Mesenchymal stem cell (in vitro differentiated cells and primary cell): ENCODE measurements around the gene NRAS.

Experiments
- DNase-seq: peaks from one replicate; pipeline ENCODE4 v3.0.0-alpha.2; 2013
- H2AFZ ChIP-seq: one replicate; pipeline ENCODE4 v1.6.1; 2013; ENCODE audit warnings: low read depth, mild to moderate bottlenecking, control low read depth, inconsistent platforms, low read length, moderate library complexity
- H2AK5ac ChIP-seq: 2 replicates; pipeline ENCODE4 v1.6.1; 2013; ENCODE audit warnings: low read length, moderate library complexity, mild to moderate bottlenecking, inconsistent platforms; ENCODE audit not compliant: severe bottlenecking
- H2BK120ac ChIP-seq: one replicate; pipeline ENCODE4 v1.6.1; 2013; ENCODE audit warnings: low read depth, mild to moderate bottlenecking, inconsistent platforms, low read length, moderate library complexity
- H2BK12ac ChIP-seq, 2 experiments: one replicate each; pipeline ENCODE4 v1.6.1; 2013; ENCODE audit warnings: inconsistent platforms in 2 of 2, low read length in 2 of 2, mild to moderate bottlenecking in 2 of 2, moderate library complexity in 2 of 2, control low read depth in 1 of 2
- H2BK15ac ChIP-seq: one replicate; pipeline ENCODE4 v1.6.1; 2013; ENCODE audit warnings: mild to moderate bottlenecking, low read depth, inconsistent platforms; ENCODE audit not compliant: poor library complexity, severe bottlenecking
- H2BK5ac ChIP-seq: 2 replicates; pipeline ENCODE4 v1.6.1; 2013; ENCODE audit warnings: low read depth, mild to moderate bottlenecking, low read length, control low read depth, inconsistent platforms; ENCODE audit not compliant: poor library complexity, severe bottlenecking
- H3K14ac ChIP-seq, 2 experiments: one replicate each; pipeline ENCODE4 v1.6.1; 2013; ENCODE audit warnings: inconsistent platforms in 2 of 2, low read length in 2 of 2, control low read depth in 1 of 2, mild to moderate bottlenecking in 1 of 2, moderate library complexity in 1 of 2
- H3K18ac ChIP-seq, 2 experiments: one replicate each; pipeline ENCODE4 v1.6.1; 2013; ENCODE audit warnings: inconsistent platforms in 2 of 2, low read length in 2 of 2, control low read depth in 1 of 2, low read depth in 1 of 2, mild to moderate bottlenecking in 1 of 2
- H3K23ac ChIP-seq, 2 experiments: one replicate each; pipeline ENCODE4 v1.6.1; 2013; ENCODE audit warnings: inconsistent platforms in 2 of 2, low read length in 2 of 2, mild to moderate bottlenecking in 2 of 2, moderate library complexity in 2 of 2, control low read depth in 1 of 2
- H3K27ac ChIP-seq: 2 replicates; pipeline ENCODE4 v1.5.1; 2013; ENCODE audit warnings: mild to moderate bottlenecking, moderate library complexity, low read length, control low read depth, inconsistent platforms; ENCODE audit not compliant: poor library complexity, severe bottlenecking
- H3K27me3 ChIP-seq, 2 experiments: 2 replicates each; pipeline versions ENCODE4 v1.6.1 to v1.7.0; 2013; ENCODE audit warnings: low read length in 2 of 2, mild to moderate bottlenecking in 2 of 2, moderate library complexity in 2 of 2, control low read depth in 1 of 2, inconsistent platforms in 1 of 2; ENCODE audit not compliant: control insufficient read depth in 1 of 2, insufficient read depth in 1 of 2
- H3K36me3 ChIP-seq, 2 experiments: 2 replicates each; pipeline versions ENCODE4 v1.6.1 to v1.7.0; 2013; ENCODE audit warnings: low read length in 2 of 2, control low read depth in 1 of 2, inconsistent platforms in 1 of 2, low read depth in 1 of 2, mild to moderate bottlenecking in 1 of 2; ENCODE audit not compliant: insufficient read depth in 2 of 2, control insufficient read depth in 1 of 2
- H3K4ac ChIP-seq, 2 experiments: one replicate each; pipeline ENCODE4 v1.6.1; 2013; ENCODE audit warnings: inconsistent platforms in 2 of 2, low read length in 2 of 2, mild to moderate bottlenecking in 2 of 2, moderate library complexity in 2 of 2, control low read depth in 1 of 2, low read depth in 1 of 2
- H3K4me1 ChIP-seq: 2 replicates; pipeline ENCODE4 v1.6.1; 2013; ENCODE audit warnings: low read depth, low read length, control low read depth; ENCODE audit not compliant: control insufficient read depth, insufficient read depth
- H3K4me2 ChIP-seq: 2 replicates; pipeline ENCODE4 v1.6.1; 2013; ENCODE audit warnings: low read length, mild to moderate bottlenecking, inconsistent platforms; ENCODE audit not compliant: poor library complexity, severe bottlenecking
- H3K4me3 ChIP-seq, 2 experiments: 2 replicates each; pipeline versions ENCODE4 v1.5.1 to v1.7.0; 2013; ENCODE audit warnings: low read length in 2 of 2, mild to moderate bottlenecking in 2 of 2, control low read depth in 1 of 2, low read depth in 1 of 2; ENCODE audit not compliant: insufficient read depth in 1 of 2
- H3K79me1 ChIP-seq: replicated peaks from 2 replicates; pipeline ENCODE4 v1.6.1; 2013; ENCODE audit warnings: mild to moderate bottlenecking, control low read depth, low read length, inconsistent platforms; ENCODE audit not compliant: poor library complexity, severe bottlenecking
- H3K9ac ChIP-seq: 2 replicates; pipeline ENCODE4 v1.7.0; 2013; ENCODE audit warnings: mild to moderate bottlenecking, low read length, moderate library complexity
- H3K9me3 ChIP-seq: 2 replicates; pipeline ENCODE4 v1.7.0; 2013; ENCODE audit warnings: mild to moderate bottlenecking, low read length; ENCODE audit not compliant: control insufficient read depth
- H4K8ac ChIP-seq: one replicate; pipeline ENCODE4 v1.6.1; 2013; ENCODE audit warnings: inconsistent platforms, mild to moderate bottlenecking, low read length, moderate library complexity
- H4K91ac ChIP-seq: one replicate; pipeline ENCODE4 v1.6.1; 2013; ENCODE audit warnings: mild to moderate bottlenecking, low read length, inconsistent platforms
- WGBS: methylation state at CpG from one replicate; pipeline ENCODE4 v1.1.7; 2013; ENCODE audit warnings: mixed read lengths; 5-methylcytosine and 5-hydroxymethylcytosine counted together

NRAS gene

GRCh38 chr1:114740331-114740730 lies 23.8 kb upstream of the NRAS start:
- no peak overlapping the region for H3K23ac ChIP-seq
- H3K4me1 ChIP-seq: peaks cover 2% of the 10 kb centered on the region
- peaks cover 12% of the 10 kb centered on the region for H3K79me1 ChIP-seq
- H3K4me2 ChIP-seq: no peak overlapping the region
- no peak overlapping the region for H2BK12ac ChIP-seq
- H3K18ac ChIP-seq: no peak overlapping the region
- H4K8ac ChIP-seq: no peak overlapping the region
- H3K27me3 ChIP-seq: no peaks in the 10 kb centered on the region
- DNase-seq: no peak
- H3K4me3 ChIP-seq: no peak overlapping the region
- no peak overlapping the region for H4K91ac ChIP-seq
- no peak overlapping the region for H3K14ac ChIP-seq
- H3K9me3 ChIP-seq: no peaks in the 10 kb centered on the region
- no peak overlapping the region for H3K4ac ChIP-seq
- no peak overlapping the region for H3K9ac ChIP-seq
- no peak overlapping the region for H2BK120ac ChIP-seq
- WGBS: no CpG with 5 or more reads among the region's 1 CpG
- H3K36me3 ChIP-seq: peaks cover 20 to 93% of the 10 kb centered on the region in 2 experiments
- H2BK5ac ChIP-seq: no peak overlapping the region
- H2AFZ ChIP-seq: no peak overlapping the region
- H3K27ac ChIP-seq: no peak overlapping the region
- H2AK5ac ChIP-seq: no peak overlapping the region
- no peak overlapping the region for H2BK15ac ChIP-seq

GRCh38 chr1:114737314-114737849 lies 20.8 kb upstream of the NRAS start:
- H2AK5ac ChIP-seq: no peak overlapping the region
- H3K36me3 ChIP-seq: peaks cover 18 to 95% of the 10 kb centered on the region in 2 experiments
- no peak overlapping the region for H3K14ac ChIP-seq
- no peak overlapping the region for H2BK120ac ChIP-seq
- H2BK5ac ChIP-seq: no peak overlapping the region
- no peak overlapping the region for H3K18ac ChIP-seq
- no peak overlapping the region for H2BK12ac ChIP-seq
- H4K8ac ChIP-seq: no peak overlapping the region
- H4K91ac ChIP-seq: no peak overlapping the region
- no peak overlapping the region for H2AFZ ChIP-seq
- H3K23ac ChIP-seq: no peak overlapping the region
- 94% methylated on average over 5 of the region's 6 CpGs for WGBS
- peaks cover 18% of the 10 kb centered on the region for H3K79me1 ChIP-seq
- no peak overlapping the region for H3K4me2 ChIP-seq
- no peak for DNase-seq
- no peak overlapping the region for H3K4me3 ChIP-seq
- H3K4ac ChIP-seq: no peak overlapping the region
- H3K9ac ChIP-seq: no peak overlapping the region
- no peaks in the 10 kb centered on the region for H3K9me3 ChIP-seq
- no peak overlapping the region for H3K27ac ChIP-seq
- H2BK15ac ChIP-seq: no peak overlapping the region
- no peaks in the 10 kb centered on the region for H3K4me1 ChIP-seq
- H3K27me3 ChIP-seq: no peaks in the 10 kb centered on the region

- Histone ChIP-seq H3K23ac (no peak overlapping the region), H3K14ac (no peak overlapping the region), H3K4ac (no peak overlapping the region), H2AK5ac (no peak overlapping the region), H3K18ac (no peak overlapping the region), H3K9me3 (no peaks in the 10 kb centered on the region), H4K8ac (no peak overlapping the region), H3K36me3 (peaks cover 19 to 95% of the 10 kb centered on the region in 2 experiments), H3K9ac (no peak overlapping the region), H2AFZ (no peak overlapping the region), H2BK15ac (no peak overlapping the region), H2BK12ac (no peak overlapping the region), H3K79me1 (peaks cover 21% of the 10 kb centered on the region), H2BK120ac (no peak overlapping the region), H3K4me2 (no peak overlapping the region), H3K27me3 (no peaks in the 10 kb centered on the region), H3K4me1 (no peaks in the 10 kb centered on the region), H2BK5ac (no peak overlapping the region), H3K4me3 (no peak overlapping the region), H3K27ac (no peak overlapping the region), H4K91ac (no peak overlapping the region)
- WGBS: 100% methylated on average over 1 of the region's 1 CpG
- no peak for DNase-seq
Measured at GRCh38 chr1:114735479-114735878, 18.9 kb upstream of the NRAS start.

GRCh38 chr1:114729782-114730181 lies 13.2 kb upstream of the NRAS start:
- DNase-seq: no peak
- H3K4me2 ChIP-seq: no peak overlapping the region
- H4K91ac ChIP-seq: no peak overlapping the region
- no peak overlapping the region for H2BK12ac ChIP-seq
- no peaks in the 10 kb centered on the region for H3K9me3 ChIP-seq
- no peak overlapping the region for H3K9ac ChIP-seq
- no peak overlapping the region for H2BK5ac ChIP-seq
- no peak overlapping the region for H3K4me3 ChIP-seq
- no peaks in the 10 kb centered on the region for H3K27me3 ChIP-seq
- no peak overlapping the region for H2BK15ac ChIP-seq
- H3K4ac ChIP-seq: no peak overlapping the region
- H3K4me1 ChIP-seq: no peaks in the 10 kb centered on the region
- WGBS: no CpG with 5 or more reads among the region's 1 CpG
- no peak overlapping the region for H4K8ac ChIP-seq
- peaks cover 17 to 99% of the 10 kb centered on the region in 2 experiments for H3K36me3 ChIP-seq
- H2BK120ac ChIP-seq: no peak overlapping the region
- no peak overlapping the region for H3K18ac ChIP-seq
- H3K23ac ChIP-seq: no peak overlapping the region
- no peak overlapping the region for H3K27ac ChIP-seq
- H3K14ac ChIP-seq: no peak overlapping the region
- H2AFZ ChIP-seq: no peak overlapping the region
- H2AK5ac ChIP-seq: no peak overlapping the region
- peaks cover 13% of the 10 kb centered on the region for H3K79me1 ChIP-seq
